Measurements from ENCODE around the gene POLR2F.

- TF ChIP-seq CTCF (IDR thresholded peaks at IDR 0.05), result no peak
- TF ChIP-seq POLR2A (IDR thresholded peaks at IDR 0.05), result no peak
These were observed 43.2 kb downstream of the POLR2F start for GRCh38 chr22:37996515-37997246.
